SU-DHL-6 (cell line): Measurements from ENCODE around the gene NPTXR.

Experiments used
- H2AFZ ChIP-seq: fragments of 200-600 bp; sonication (generic); 2 replicates; pipeline ENCODE4 v1.6.1; 2014; ENCODE audit warnings: low read depth, mild to moderate bottlenecking, moderate library complexity, mixed read lengths, antibody characterized with exemption, low read length; ENCODE audit not compliant: severe bottlenecking
- H3F3A ChIP-seq: fragments of 200-600 bp; shearing (Covaris generic); 2 replicates; pipeline ENCODE4 v1.6.0; 2016; ENCODE audit warnings: antibody characterized with exemption, mild to moderate bottlenecking; ENCODE audit not compliant: insufficient read depth
- H3K27ac ChIP-seq: fragments of 200-600 bp; sonication (generic); 2 replicates; pipeline ENCODE4 v1.5.1; 2016; ENCODE audit warnings: low read depth, mild to moderate bottlenecking, low read length, moderate library complexity, mixed read lengths
- H3K27me3 ChIP-seq: fragments of 200-600 bp; sonication (generic), shearing (Covaris generic); 2 replicates; pipeline ENCODE4 v1.6.0; 2014; ENCODE audit warnings: mild to moderate bottlenecking, low read length
- H3K36me3 ChIP-seq: fragments of 200-600 bp; sonication (generic); 2 replicates; pipeline ENCODE4 v1.6.1; 2014; ENCODE audit warnings: mild to moderate bottlenecking, low read length, mixed read lengths
- H3K4me2 ChIP-seq: fragments of 300-600, 200-600 bp; shearing (Covaris generic), sonication (generic); 2 replicates; pipeline ENCODE4 v1.6.0; 2014; ENCODE audit warnings: low read length, low read depth, mild to moderate bottlenecking; ENCODE audit not compliant: poor library complexity, severe bottlenecking
- H3K4me3 ChIP-seq: fragments of 200-600 bp; sonication (generic); 2 replicates; pipeline ENCODE4 v1.5.1; 2014; ENCODE audit warnings: antibody characterized with exemption, low read length, mild to moderate bottlenecking, mixed read lengths; ENCODE audit not compliant: insufficient read depth, poor library complexity, severe bottlenecking
- H3K79me2 ChIP-seq: fragments of 200-600 bp; sonication (generic); 2 replicates; pipeline ENCODE4 v1.6.1; 2014; ENCODE audit warnings: mild to moderate bottlenecking, low read length, moderate library complexity; ENCODE audit not compliant: insufficient read depth
- H3K9ac ChIP-seq: fragments of 200-600 bp; sonication (generic); 2 replicates; pipeline ENCODE4 v1.7.0; 2014; ENCODE audit warnings: mild to moderate bottlenecking, low read length
- H3K9me2 ChIP-seq: fragments of 200-600 bp; sonication (generic); replicated peaks from 2 replicates; pipeline ENCODE4 v1.6.1; 2014; ENCODE audit warnings: low read length; ENCODE audit not compliant: insufficient read depth
- H3K9me3 ChIP-seq: fragments of 200-600 bp; sonication (generic); 2 replicates; pipeline ENCODE4 v1.6.1; 2014; ENCODE audit warnings: low read length, mixed read lengths; ENCODE audit not compliant: insufficient read depth
- H4K20me1 ChIP-seq: fragments of 200-600 bp; sonication (generic); 2 replicates; pipeline ENCODE4 v1.6.1; 2014; ENCODE audit warnings: low read depth, mild to moderate bottlenecking, antibody characterized with exemption, low read length, moderate library complexity, mixed read lengths
- EZH2phosphoT487 ChIP-seq: fragments of 200-600 bp; sonication (generic), shearing (Covaris generic); conservative IDR thresholded peaks from 2 replicates; pipeline ENCODE4 v1.6.1; 2018; ENCODE audit warnings: mild to moderate bottlenecking, antibody characterized with exemption, low read length, moderate library complexity, mixed read lengths
- TF ChIP-seq, protein P1 (sequence below): fragments of 200-600 bp; sonication (generic); IDR thresholded peaks from one replicate; pipeline ENCODE4 v1.5.1; 2017; ENCODE audit warnings: antibody characterized with exemption, mild to moderate bottlenecking, low read length, moderate library complexity; ENCODE audit not compliant: insufficient read depth, poor library complexity, severe bottlenecking

NPTXR gene

DNA sequence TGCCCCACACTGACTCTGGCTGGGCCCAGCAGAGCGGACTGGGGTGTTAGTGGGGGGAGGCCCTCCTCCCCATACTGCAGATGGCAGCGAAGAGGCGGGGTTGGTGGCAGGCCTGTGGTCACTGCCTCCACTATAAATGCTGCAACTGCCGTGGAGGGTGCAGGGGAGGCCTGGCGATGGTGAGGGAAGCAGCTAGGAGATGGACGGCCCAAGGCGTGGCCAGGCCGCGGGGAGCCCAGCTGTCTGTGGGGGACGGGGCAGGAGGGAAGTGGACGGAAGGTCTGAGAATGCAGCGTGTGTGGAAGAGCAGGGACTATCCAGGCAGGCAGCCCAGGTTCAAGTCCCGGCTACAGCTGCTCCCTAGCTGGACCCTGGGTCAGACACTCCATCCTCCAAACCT lies 68.2 kb downstream of the NPTXR start:
- H3K4me3 ChIP-seq = no peak overlapping the region
- no peaks in the 10 kb centered on the region for H3F3A ChIP-seq
- H3K9ac ChIP-seq = no peak overlapping the region
- no peaks in the 10 kb centered on the region for H3K9me3 ChIP-seq
- no peaks in the 10 kb centered on the region for H3K9me2 ChIP-seq
- H3K4me2 ChIP-seq = no peak overlapping the region
- H3K27me3 ChIP-seq = no peaks in the 10 kb centered on the region
- no peak overlapping the region for H2AFZ ChIP-seq
- no peaks in the 10 kb centered on the region for H4K20me1 ChIP-seq
- no peaks in the 10 kb centered on the region for H3K36me3 ChIP-seq
- TF ChIP-seq, protein P1, sequence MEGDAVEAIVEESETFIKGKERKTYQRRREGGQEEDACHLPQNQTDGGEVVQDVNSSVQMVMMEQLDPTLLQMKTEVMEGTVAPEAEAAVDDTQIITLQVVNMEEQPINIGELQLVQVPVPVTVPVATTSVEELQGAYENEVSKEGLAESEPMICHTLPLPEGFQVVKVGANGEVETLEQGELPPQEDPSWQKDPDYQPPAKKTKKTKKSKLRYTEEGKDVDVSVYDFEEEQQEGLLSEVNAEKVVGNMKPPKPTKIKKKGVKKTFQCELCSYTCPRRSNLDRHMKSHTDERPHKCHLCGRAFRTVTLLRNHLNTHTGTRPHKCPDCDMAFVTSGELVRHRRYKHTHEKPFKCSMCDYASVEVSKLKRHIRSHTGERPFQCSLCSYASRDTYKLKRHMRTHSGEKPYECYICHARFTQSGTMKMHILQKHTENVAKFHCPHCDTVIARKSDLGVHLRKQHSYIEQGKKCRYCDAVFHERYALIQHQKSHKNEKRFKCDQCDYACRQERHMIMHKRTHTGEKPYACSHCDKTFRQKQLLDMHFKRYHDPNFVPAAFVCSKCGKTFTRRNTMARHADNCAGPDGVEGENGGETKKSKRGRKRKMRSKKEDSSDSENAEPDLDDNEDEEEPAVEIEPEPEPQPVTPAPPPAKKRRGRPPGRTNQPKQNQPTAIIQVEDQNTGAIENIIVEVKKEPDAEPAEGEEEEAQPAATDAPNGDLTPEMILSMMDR = no peak
- TF ChIP-seq EZH2phosphoT487 = no peak
- H3K79me2 ChIP-seq = no peaks in the 10 kb centered on the region
- H3K27ac ChIP-seq = no peak overlapping the region

DNA sequence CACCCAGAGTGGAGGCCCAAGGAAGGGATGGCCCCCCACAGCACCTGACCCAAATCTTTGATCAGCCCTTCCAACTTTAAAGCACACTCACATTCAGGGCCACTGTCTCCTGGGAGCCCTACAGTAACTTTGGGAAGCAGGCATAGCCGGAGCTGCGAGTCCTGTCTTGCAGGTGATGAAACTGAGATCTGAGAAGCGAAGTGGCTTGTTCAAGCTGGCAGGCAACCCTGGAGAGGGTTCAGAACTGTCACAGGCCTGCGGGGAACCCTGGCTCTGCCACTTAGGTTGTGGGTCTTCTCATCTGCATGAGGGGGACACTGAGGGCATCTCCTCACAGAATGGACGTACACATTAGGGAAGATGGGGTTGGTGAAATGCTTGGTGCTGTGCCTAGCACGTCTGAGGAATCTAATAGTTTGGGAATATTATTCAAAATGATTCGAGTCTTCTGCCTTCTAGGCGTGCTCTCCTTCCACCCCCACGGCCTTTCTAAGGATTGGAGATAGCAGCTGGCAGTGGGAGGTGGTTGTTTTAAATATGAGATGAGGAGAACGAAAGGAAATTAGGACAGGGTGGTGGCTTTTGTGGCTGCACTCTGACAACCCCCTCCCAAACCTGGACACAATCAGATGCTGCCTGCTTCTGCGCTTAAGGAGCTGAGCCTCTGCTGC lies 69.2 kb downstream of the NPTXR start:
- Histone ChIP-seq H3K4me2 (no peak overlapping the region), H3K4me3 (no peak overlapping the region), H4K20me1 (no peaks in the 10 kb centered on the region), H3K9me3 (no peaks in the 10 kb centered on the region), H3K79me2 (no peaks in the 10 kb centered on the region), H2AFZ (no peak overlapping the region), H3K27ac (no peak overlapping the region), H3F3A (no peaks in the 10 kb centered on the region), H3K36me3 (no peaks in the 10 kb centered on the region), H3K9ac (no peak overlapping the region), H3K9me2 (no peaks in the 10 kb centered on the region), H3K27me3 (no peaks in the 10 kb centered on the region)
- no peak for TF ChIP-seq EZH2phosphoT487
- TF ChIP-seq, protein P1 = no peak

DNA sequence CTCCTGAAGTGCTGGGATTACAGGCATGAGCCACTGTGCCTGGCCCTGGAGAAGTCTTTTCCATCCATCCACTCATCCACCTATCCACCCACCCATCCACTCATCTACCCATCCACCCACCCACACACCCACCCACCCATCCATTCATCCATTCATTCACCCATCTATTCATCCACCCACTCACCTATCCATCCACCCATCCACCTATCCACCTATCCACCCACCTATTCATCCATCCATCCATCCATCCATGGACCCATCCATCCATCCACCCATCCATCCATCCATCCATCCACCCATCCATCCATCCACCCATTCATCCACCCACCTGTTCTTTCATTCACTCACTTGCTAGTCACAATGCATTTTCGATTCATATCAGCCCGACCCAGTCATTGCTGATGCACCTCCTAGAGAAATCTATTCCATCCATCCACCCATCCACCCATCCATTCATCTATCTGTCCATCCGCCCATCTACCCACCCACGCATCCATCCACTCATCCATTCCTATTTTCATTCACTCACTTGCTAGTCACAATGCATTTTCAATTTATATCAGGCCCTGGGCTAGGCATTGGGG lies 70.4 kb downstream of the NPTXR start:
- H3K4me3 ChIP-seq = no peak overlapping the region
- no peak for TF ChIP-seq EZH2phosphoT487
- TF ChIP-seq, protein P1 = no peak
- no peaks in the 10 kb centered on the region for H3K27me3 ChIP-seq
- H4K20me1 ChIP-seq = no peaks in the 10 kb centered on the region
- H3K79me2 ChIP-seq = no peaks in the 10 kb centered on the region
- no peak overlapping the region for H3K27ac ChIP-seq
- no peak overlapping the region for H2AFZ ChIP-seq
- H3K9me2 ChIP-seq = no peaks in the 10 kb centered on the region
- H3K36me3 ChIP-seq = no peaks in the 10 kb centered on the region
- no peaks in the 10 kb centered on the region for H3F3A ChIP-seq
- no peaks in the 10 kb centered on the region for H3K9me3 ChIP-seq
- H3K9ac ChIP-seq = no peak overlapping the region
- H3K4me2 ChIP-seq = no peak overlapping the region
